Activated CD8-positive, alpha-beta memory T cell treated with anti-CD3 and anti-CD28 coated beads, Interleukin-2, amount 50 U/mL, for 24 hours (primary cell): ENCODE measurements around the gene STK4.
"Not testable (repeated sequence)": the region's sequence is repeated elsewhere in the genome, so short reads cannot be mapped to it uniquely, and the experiment has no call there.

ENCODE experiments used
- DNase-seq: peaks from one replicate; pipeline ENCODE4 v3.0.0-alpha.2; 2020; ENCODE audit errors: extremely low read depth

STK4 gene

GRCh38 chr20:44983093-44983674, 16.9 kb downstream of the STK4 start:
- no peak for DNase-seq

DNA sequence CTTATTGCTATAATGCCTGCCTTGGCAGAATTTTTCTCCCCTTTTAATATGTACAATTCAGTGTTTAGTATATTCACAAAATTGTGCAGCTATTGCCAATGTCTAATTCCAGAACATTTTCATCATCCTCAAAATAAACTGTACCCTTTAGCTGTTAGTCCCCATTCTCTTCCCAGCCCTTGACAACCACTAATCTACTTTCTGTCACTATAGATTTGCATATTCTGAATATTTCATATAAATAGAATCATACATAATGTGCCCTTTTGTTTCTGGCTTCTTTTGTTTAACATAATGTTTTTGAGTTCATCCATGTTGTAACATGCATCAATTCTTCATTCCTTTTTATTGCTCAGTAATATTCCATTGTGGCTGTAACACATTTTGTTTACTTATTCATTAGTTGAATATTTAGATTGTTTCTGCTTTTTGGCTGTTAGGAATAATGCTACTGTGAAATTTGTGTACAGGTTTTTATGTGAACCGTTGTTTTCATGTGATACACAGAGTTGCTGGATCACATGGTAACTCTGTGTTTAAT, 22.4 kb downstream of the STK4 start:
- DNase-seq, result no peak

GRCh38 chr20:44990425-44990824, 24.1 kb downstream of the STK4 start:
- no peak for DNase-seq

DNA sequence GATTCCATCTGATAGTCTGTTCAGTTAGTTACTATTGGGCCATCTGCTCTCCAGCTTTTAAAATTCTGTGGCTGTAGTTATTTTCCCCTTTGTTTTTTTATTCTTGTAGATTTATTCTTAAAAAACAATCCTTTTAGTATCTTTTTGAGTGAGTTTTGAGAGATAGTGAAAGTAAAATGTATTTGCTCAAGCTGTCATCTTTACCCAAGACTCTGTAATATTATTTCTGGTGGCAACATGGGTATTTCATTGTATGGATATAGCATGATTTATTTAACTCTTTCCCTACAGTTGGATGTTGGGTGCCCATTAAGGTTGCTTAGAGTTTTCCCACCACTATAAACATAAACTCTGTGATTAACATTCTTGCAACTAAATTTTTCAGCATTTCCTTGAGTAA, 24.6 kb downstream of the STK4 start:
- DNase-seq, result no peak

DNA sequence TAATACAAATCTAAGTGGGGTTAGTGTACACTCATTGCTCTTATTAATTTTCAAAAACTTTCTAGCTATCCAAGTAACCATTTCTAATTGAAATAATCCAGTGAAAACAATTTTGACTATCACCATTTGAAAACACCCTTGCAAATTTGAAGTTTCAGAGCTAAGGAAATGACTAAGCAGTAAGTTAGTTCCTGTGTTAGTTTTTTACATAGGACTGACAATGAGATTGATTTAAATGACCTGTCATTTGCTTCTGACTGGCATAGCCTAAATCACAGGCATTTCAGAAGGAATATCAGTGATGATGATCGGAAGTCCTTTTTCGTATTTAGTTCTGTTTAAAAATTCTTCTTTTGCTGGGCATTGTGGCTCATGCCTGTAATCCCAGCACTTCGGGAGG, 27.0 kb downstream of the STK4 start:
- no peak for DNase-seq

- no peak for DNase-seq
These were observed 30.9 kb downstream of the STK4 start for GRCh38 chr20:44997171-44997570.

DNA sequence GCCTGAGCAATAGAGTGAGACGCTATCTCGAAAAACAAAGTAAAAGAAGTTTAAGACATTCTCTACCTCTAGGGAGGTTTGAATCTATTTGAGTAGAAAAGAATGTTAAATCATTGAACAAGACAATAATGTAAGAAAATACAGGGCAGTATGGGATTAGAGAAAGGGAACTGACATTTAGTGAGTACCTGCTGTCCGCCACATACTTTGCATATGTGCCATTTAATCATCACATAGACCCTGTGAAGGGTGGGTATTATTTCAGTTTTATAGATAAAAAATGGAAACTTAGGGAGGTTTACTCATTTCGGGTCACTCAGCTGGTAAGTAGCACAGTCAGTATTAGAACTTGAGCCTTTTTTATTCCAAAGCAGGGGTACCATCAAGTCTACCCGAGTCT, 31.4 kb downstream of the STK4 start:
- no peak for DNase-seq

DNA sequence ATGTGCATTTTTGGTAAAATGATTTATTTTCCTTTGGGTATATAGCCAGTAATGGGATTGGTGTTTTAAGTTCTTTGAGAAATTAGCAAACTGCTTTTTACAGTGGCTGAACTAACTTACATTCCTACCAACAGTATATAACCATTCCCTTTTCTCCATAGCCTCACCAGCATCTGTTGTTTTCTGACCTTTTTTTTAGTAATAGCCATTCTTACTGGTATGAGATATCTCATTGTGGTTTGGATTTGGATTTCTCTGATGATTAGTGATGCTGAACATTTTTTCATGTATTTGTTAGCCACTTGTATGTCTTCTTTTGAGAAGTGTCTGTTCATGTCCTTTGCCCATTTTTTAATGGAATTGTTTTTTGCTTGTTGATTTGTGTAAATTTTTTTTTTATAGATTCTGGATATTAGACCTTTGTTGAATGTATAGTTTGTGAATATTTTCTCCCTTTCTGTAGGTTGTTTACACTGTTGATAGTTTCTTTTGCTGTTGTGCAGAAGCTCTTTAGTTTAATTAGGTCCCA, 42.3 kb downstream of the STK4 start:
- DNase-seq, result no peak

DNA sequence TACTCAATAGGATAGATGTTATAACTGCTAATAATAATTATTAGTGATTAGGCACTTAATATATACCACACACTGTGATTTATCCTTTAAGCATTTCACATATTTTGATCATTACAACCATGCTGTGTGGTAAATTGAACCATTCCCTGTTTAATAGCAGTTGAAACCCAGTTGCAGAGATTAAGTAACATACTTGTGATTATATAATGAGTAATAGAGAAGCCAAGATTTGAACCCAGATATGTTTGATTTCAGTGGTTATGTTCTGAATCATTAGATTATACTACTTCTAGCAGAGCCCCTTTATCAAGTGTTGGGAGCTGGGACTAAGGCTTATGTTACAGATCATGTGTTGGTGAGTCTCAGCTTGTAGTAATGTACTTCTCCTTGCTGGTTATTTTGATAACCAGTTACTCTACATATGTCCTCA, 44.1 kb downstream of the STK4 start:
- no peak for DNase-seq

GRCh38 chr20:45011108-45011526, 44.8 kb downstream of the STK4 start:
- peak; percentile 23 for DNase-seq

GRCh38 chr20:45012682-45013302, 46.5 kb downstream of the STK4 start:
- no peak for DNase-seq

DNA sequence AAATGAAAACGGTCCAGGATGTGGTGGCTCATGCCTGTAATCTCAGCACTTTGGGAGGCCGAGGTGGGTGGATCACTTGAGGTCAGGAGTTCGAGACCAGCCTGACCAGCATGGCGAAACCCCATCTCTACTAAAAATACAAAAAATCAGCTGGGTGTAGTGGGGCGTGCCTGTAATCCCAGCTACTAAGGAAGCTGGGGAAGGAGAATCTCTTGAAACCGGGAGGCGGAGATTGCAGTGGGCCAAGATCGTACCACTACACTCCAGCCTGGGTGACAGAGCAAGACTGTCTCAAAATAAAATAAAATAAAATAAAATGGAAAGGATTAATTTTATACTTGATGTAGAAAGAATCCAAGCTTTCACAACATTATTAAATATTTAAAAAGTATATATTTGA, 47.8 kb downstream of the STK4 start:
- DNase-seq, result not testable (repeated sequence)

GRCh38 chr20:45014671-45015415, 48.5 kb downstream of the STK4 start:
- DNase-seq, result no peak

- DNase-seq, result no peak
These were observed 49.9 kb downstream of the STK4 start for GRCh38 chr20:45016089-45016671.

DNA sequence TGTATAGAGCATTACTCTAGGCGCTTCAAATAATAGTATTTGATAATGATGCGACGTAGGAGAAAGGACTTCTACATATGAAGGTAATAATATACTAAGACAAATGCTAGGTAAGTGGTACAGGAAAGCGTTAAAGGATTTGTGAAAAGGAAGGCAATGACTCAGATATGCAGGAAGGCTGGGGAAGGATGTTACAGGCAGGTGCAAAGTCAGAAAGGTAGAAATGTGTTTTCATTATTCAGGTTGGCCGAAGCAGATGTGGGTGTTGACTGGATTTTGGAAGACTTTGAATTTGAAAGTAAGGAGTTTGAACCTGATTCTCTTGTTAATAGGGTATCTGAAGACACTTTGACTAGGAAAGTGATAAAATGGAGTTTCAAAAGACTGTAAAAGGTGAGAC, 51.0 kb downstream of the STK4 start:
- DNase-seq, result no peak

DNA sequence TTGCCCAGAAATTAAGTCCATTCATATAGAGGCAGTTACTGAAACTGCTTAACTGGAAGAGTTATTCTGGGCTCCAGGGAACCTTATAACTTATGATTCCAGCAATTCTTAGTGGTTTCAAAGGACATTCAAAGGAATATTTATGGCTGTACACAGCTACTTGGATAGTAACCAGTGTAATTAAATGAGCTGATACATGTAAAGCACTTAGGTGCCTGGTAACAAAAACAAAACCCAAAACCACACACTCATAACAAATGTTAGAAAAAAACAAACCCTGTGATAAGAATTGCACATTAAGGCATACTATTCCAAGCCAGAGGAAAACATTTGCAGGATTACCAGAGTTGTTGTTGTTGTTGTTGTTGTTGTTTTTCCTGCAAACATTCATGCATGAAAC, 51.5 kb downstream of the STK4 start:
- no peak for DNase-seq

GRCh38 chr20:45019027-45019761, 52.9 kb downstream of the STK4 start:
- DNase-seq, result no peak

GRCh38 chr20:45019762-45020123, 53.4 kb downstream of the STK4 start:
- DNase-seq, result no peak

DNA sequence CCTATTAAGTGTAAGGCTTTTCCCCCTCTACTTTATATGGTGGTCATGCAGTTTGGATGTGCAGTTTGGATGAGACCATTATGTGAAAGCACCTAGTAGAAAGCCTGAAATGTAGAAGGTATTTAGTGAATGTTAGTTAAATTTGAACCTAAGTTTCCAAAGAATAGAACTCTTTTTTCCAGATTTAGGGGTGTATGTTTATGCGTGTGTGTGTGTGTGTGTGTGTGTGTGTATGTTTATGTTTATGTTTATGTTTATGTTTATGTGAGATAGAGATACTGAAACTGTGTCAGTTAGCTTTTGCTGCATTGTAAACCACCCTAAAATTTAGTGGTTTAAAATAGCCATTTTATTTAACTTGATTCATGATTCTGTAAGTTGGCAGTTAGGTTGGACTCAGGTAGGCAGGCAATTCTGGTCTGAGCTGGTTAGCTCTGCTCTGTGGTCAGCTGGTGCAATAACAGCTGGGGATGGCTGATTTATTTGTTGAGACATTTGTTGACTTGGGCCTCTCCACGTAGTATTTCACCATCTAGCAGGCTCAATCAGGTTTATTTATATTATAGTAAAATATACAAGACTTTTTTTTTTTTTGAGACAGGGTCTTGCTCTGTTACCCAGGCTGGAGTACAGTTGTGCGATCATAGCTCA, 54.0 kb downstream of the STK4 start:
- no peak for DNase-seq

GRCh38 chr20:45021631-45022030, 55.3 kb downstream of the STK4 start:
- no peak for DNase-seq

DNA sequence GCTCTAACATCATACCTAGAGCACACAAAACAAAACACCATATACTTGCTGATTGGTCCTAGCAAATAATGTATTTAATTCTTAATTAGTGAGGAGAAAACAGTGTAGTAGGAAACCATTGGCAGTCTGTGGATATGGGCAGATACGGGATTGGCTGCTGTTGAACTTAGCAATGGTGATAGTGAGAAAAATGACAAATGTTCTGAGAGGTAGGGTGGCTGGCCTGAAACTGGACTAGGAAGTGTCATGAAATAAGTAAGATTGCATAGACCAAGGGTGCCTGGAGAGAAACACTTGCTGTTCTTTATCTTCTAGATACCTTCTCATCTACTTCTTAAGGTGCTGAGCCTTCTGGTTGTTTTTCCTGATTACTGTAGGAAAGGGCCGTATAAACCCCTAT, 56.8 kb downstream of the STK4 start:
- DNase-seq, result not testable (repeated sequence)
